T-helper 2 cell treated with Interferon-gamma antibody and Interleukin-4, amounts not matched to agents 5 μg/mL and 100 μg/mL, for 36 hours (primary cell): Measurements from ENCODE around the gene MFSD2A.
A peak's percentile ranks its signal among the peaks of the same experiment; 100 is the strongest.
"Not testable (repeated sequence)": the region's sequence is repeated elsewhere in the genome, so short reads cannot be mapped to it uniquely, and the experiment has no call there.

Source experiments
- DNase-seq: peaks from one replicate; pipeline ENCODE4 v3.0.0; 2021; ENCODE audit warnings: low spot score
- H3K27ac Mint-ChIP-seq: one replicate; pipeline ENCODE4 v1.8.0; 2021; ENCODE audit warnings: mild to moderate bottlenecking, mixed read lengths
- H3K27me3 Mint-ChIP-seq: one replicate; pipeline ENCODE4 v1.8.0; 2021; ENCODE audit warnings: low read depth, mixed read lengths
- H3K36me3 Mint-ChIP-seq: one replicate; pipeline ENCODE4 v1.8.0; 2021; ENCODE audit warnings: low read depth, mixed read lengths
- H3K4me1 Mint-ChIP-seq: one replicate; pipeline ENCODE4 v1.8.0; 2021; ENCODE audit warnings: low read depth, mixed read lengths
- H3K4me3 Mint-ChIP-seq: one replicate; pipeline ENCODE4 v1.8.0; 2022; ENCODE audit warnings: mild to moderate bottlenecking, moderate library complexity, mixed read lengths
- H3K9me3 Mint-ChIP-seq: one replicate; pipeline ENCODE4 v1.8.0; 2021; ENCODE audit warnings: mixed read lengths

The MFSD2A gene

GRCh38 chr1:39951926-39952325, 3.0 kb upstream of the MFSD2A start:
- no peaks in the 10 kb centered on the region for H3K9me3 Mint-ChIP-seq

GRCh38 chr1:39952359-39953110, 2.4 kb upstream of the MFSD2A start:
- Mint-ChIP-seq H3K27me3 (peaks cover 11% of the 10 kb centered on the region), H3K4me3 (no peak overlapping the region), H3K36me3 (no peaks in the 10 kb centered on the region), H3K9me3 (no peaks in the 10 kb centered on the region), H3K4me1 (peaks cover 14% of the 10 kb centered on the region), H3K27ac (no peak overlapping the region)
- DNase-seq, result no peak

More at GRCh38 chr1:39951926-39952325, 3.0 kb upstream of the MFSD2A start:
- Mint-ChIP-seq H3K27ac (no peak overlapping the region), H3K4me3 (no peak overlapping the region), H3K36me3 (no peaks in the 10 kb centered on the region), H3K4me1 (peaks cover 14% of the 10 kb centered on the region), H3K27me3 (peaks cover 11% of the 10 kb centered on the region)
- DNase-seq, result no peak

GRCh38 chr1:39954324-39954869, 548 bp upstream of the MFSD2A start:
- peaks cover 14% of the 10 kb centered on the region for H3K4me1 Mint-ChIP-seq
- no peak overlapping the region for H3K27ac Mint-ChIP-seq
- no peaks in the 10 kb centered on the region for H3K9me3 Mint-ChIP-seq
- peak overlapping the region; percentile 96 for H3K4me3 Mint-ChIP-seq
- H3K27me3 Mint-ChIP-seq, result peaks cover 11% of the 10 kb centered on the region
- no peak for DNase-seq
- H3K36me3 Mint-ChIP-seq, result no peaks in the 10 kb centered on the region

GRCh38 chr1:39955547-39956539, 898 bp downstream of the MFSD2A start:
- H3K36me3 Mint-ChIP-seq, result no peaks in the 10 kb centered on the region
- H3K9me3 Mint-ChIP-seq, result no peaks in the 10 kb centered on the region
- H3K4me1 Mint-ChIP-seq, result peaks cover 17% of the 10 kb centered on the region

GRCh38 chr1:39957299-39958015, 2.5 kb downstream of the MFSD2A start:
- H3K9me3 Mint-ChIP-seq, result no peaks in the 10 kb centered on the region
- H3K27ac Mint-ChIP-seq, result no peak overlapping the region
- H3K36me3 Mint-ChIP-seq, result no peaks in the 10 kb centered on the region
- H3K4me1 Mint-ChIP-seq, result peaks cover 19% of the 10 kb centered on the region
- peaks cover 10% of the 10 kb centered on the region for H3K27me3 Mint-ChIP-seq
- DNase-seq, result no peak
- H3K4me3 Mint-ChIP-seq, result peak overlapping the region; percentile 35

More at GRCh38 chr1:39955547-39956539, 898 bp downstream of the MFSD2A start:
- Mint-ChIP-seq H3K4me3 (peak overlapping the region; percentile 96), H3K27ac (peak overlapping the region; percentile 76), H3K27me3 (peaks cover 11% of the 10 kb centered on the region)
- peak; percentile 78 for DNase-seq

- no peak for DNase-seq
- Mint-ChIP-seq H3K27ac (no peak overlapping the region), H3K27me3 (peaks cover 6% of the 10 kb centered on the region), H3K4me3 (no peak overlapping the region), H3K9me3 (no peaks in the 10 kb centered on the region), H3K36me3 (no peaks in the 10 kb centered on the region), H3K4me1 (peaks cover 19% of the 10 kb centered on the region)
Measured at GRCh38 chr1:39958403-39959200, 3.7 kb downstream of the MFSD2A start.

GRCh38 chr1:39959651-39960333, 4.8 kb downstream of the MFSD2A start:
- H3K36me3 Mint-ChIP-seq, result no peaks in the 10 kb centered on the region
- H3K9me3 Mint-ChIP-seq, result no peaks in the 10 kb centered on the region
- no peak overlapping the region for H3K27ac Mint-ChIP-seq
- peaks cover 17% of the 10 kb centered on the region for H3K4me1 Mint-ChIP-seq
- H3K4me3 Mint-ChIP-seq, result no peak overlapping the region
- no peaks in the 10 kb centered on the region for H3K27me3 Mint-ChIP-seq
- no peak for DNase-seq

GRCh38 chr1:39960431-39960958, 5.5 kb downstream of the MFSD2A start:
- H3K9me3 Mint-ChIP-seq, result no peaks in the 10 kb centered on the region
- H3K27me3 Mint-ChIP-seq, result no peaks in the 10 kb centered on the region
- no peak for DNase-seq
- H3K36me3 Mint-ChIP-seq, result no peaks in the 10 kb centered on the region
- peak overlapping the region; percentile 76 for H3K27ac Mint-ChIP-seq
- peaks cover 14% of the 10 kb centered on the region for H3K4me1 Mint-ChIP-seq
- peak overlapping the region; percentile 35 for H3K4me3 Mint-ChIP-seq

GRCh38 chr1:39962450-39962825, 7.5 kb downstream of the MFSD2A start:
- Mint-ChIP-seq H3K4me1 (peaks cover 5% of the 10 kb centered on the region), H3K36me3 (peaks cover 2% of the 10 kb centered on the region)

GRCh38 chr1:39962964-39963363, 8.0 kb downstream of the MFSD2A start:
- H3K27ac Mint-ChIP-seq, H3K27me3 Mint-ChIP-seq, DNase-seq, H3K9me3 Mint-ChIP-seq, H3K4me1 Mint-ChIP-seq, H3K4me3 Mint-ChIP-seq, H3K36me3 Mint-ChIP-seq: not testable (repeated sequence)

More at GRCh38 chr1:39962450-39962825, 7.5 kb downstream of the MFSD2A start:
- no peaks in the 10 kb centered on the region for H3K9me3 Mint-ChIP-seq
- H3K27ac Mint-ChIP-seq, result no peak overlapping the region
- DNase-seq, result no peak
- no peaks in the 10 kb centered on the region for H3K27me3 Mint-ChIP-seq
- H3K4me3 Mint-ChIP-seq, result no peak overlapping the region

- DNase-seq, result no peak
- H3K27me3 Mint-ChIP-seq, result no peaks in the 10 kb centered on the region
- no peaks in the 10 kb centered on the region for H3K9me3 Mint-ChIP-seq
- no peak overlapping the region for H3K4me3 Mint-ChIP-seq
- H3K36me3 Mint-ChIP-seq, result peaks cover 2% of the 10 kb centered on the region
- no peak overlapping the region for H3K27ac Mint-ChIP-seq
- peaks cover 5% of the 10 kb centered on the region for H3K4me1 Mint-ChIP-seq
Measured at GRCh38 chr1:39964552-39964951, 9.6 kb downstream of the MFSD2A start.

GRCh38 chr1:39965044-39965443, 10.1 kb downstream of the MFSD2A start:
- Mint-ChIP-seq H3K4me3 (no peak overlapping the region), H3K36me3 (peaks cover 2% of the 10 kb centered on the region), H3K9me3 (no peaks in the 10 kb centered on the region), H3K27me3 (no peaks in the 10 kb centered on the region), H3K4me1 (peaks cover 5% of the 10 kb centered on the region), H3K27ac (no peak overlapping the region)
- DNase-seq, result no peak
